Heart right ventricle (tissue), 16 donors: ENCODE data around the gene ASXL1. TPM values are rescaled to one million over a fixed set of nuclear protein-coding genes. Genes with fewer than 3 reads are reported as not detected.

Source experiments
- ATAC-seq, 8 donors: fragments of 200-7000 bp; cut with Tn5 transposase; one replicate each; pipeline ENCODE4 v1.9.1; 2020; ENCODE audit warnings: mild to moderate bottlenecking in 8 of 8, moderate library complexity in 8 of 8, moderate number of reproducible peaks in 1 of 8
- DNase-seq, 2 donors: peaks; one replicate each; pipeline ENCODE4 v3.0.0-alpha.2; 2020
- H3K27ac ChIP-seq, 10 donors: fragments of 200-600 bp; sonication (generic) in 2 of 10; one replicate each; pipeline versions ENCODE4 v1.5.0 to v1.8.0; 2020 to 2022; ENCODE audit warnings: mild to moderate bottlenecking in 3 of 10
- H3K27me3 ChIP-seq, 7 donors: fragments of 200-600 bp; one replicate each; pipeline ENCODE4 v1.8.0; 2021 to 2022; ENCODE audit warnings: mild to moderate bottlenecking in 2 of 7
- H3K36me3 ChIP-seq, 9 donors: fragments of 200-600 bp; sonication (generic) in 1 of 9; one replicate each; pipeline versions ENCODE4 v1.5.0 to v1.8.0; 2020 to 2022; ENCODE audit warnings: mild to moderate bottlenecking in 2 of 9
- H3K4me1 ChIP-seq, 9 donors: fragments of 200-600 bp; sonication (generic) in 1 of 9; one replicate each; pipeline versions ENCODE4 v1.5.0 to v1.8.0; 2020 to 2022; ENCODE audit warnings: mild to moderate bottlenecking in 4 of 9
- H3K4me3 ChIP-seq, 10 donors: fragments of 200-600 bp; sonication (generic) in 2 of 10; one replicate each; pipeline versions ENCODE4 v1.5.0 to v1.8.0; 2020 to 2022; ENCODE audit warnings: mild to moderate bottlenecking in 7 of 10, moderate library complexity in 2 of 10
- H3K9me3 ChIP-seq, 11 donors: fragments of 200-600 bp in 10 of 11; sonication (generic) in 2 of 11; one replicate each; pipeline versions ENCODE4 v1.5.0 to v1.8.0; 2013 to 2022; ENCODE audit warnings: mild to moderate bottlenecking in 2 of 11, control low read depth in 1 of 11, moderate library complexity in 1 of 11
- WGBS, 2 donors: extraction: QIAGEN DNeasy Blood & Tissue Kit; methylation state at CpG; one replicate each; pipeline ENCODE4 v1.1.7; 2013; ENCODE audit warnings: inconsistent platforms in 1 of 2; 5-methylcytosine and 5-hydroxymethylcytosine counted together
- intact Hi-C, 10 donors: fragments of 100-400 bp; cut with DNase I; formaldehyde crosslinking; loops; one replicate each; pipeline versions ENCODE4 v1.11.1 to v1.14.2; 2022
- polyA plus RNA-seq, 2 donors: library from polyadenylated mRNA; stranded (reverse); fragments of 200-250 nt; gene quantifications; one replicate each; pipeline ENCODE4 v1.2.3, GENCODE V29; 2013
- total RNA-seq, 10 donors: library from RNA; stranded (reverse); fragmentation: NEBNext Ultra II Directional in 3 of 10; extraction: Animal tissue kit (Norgen Biotek cat#: 25700) in 3 of 10; gene quantifications; one replicate each; pipeline versions ENCODE4 v1.2.1 to v1.2.4, GENCODE V29; 2021 to 2023
- TF ChIP-seq, protein P1 (sequence below), 9 donors: fragments of 200-600 bp; sonication (generic) in 2 of 9; IDR thresholded peaks; one replicate each; pipeline versions ENCODE4 v1.5.0 to v1.8.0; 2021 to 2022; ENCODE audit warnings: antibody characterized with exemption in 9 of 9, mild to moderate bottlenecking in 5 of 9, moderate library complexity in 1 of 9
- donor health status: Arrhythmogenic right ventricular cardiomyopathy.
- donor health status: ischemic (EF 13 %, LVEDD 7.1; RV severe dilation, severe dysfunction).
- donor health status: healthy with polysubstance abuse.
- donor health status: DM: no; HTN: yes; CAD: no.
- donor health status: DM: no; HTN: no; CAD: no.
- donor health status: ischemic (EF 25% LVEDD 6.9; RV normal size, moderate dysfunction).
- donor health status: ischemic (EF 25% LVEDD 5.7; RV mildly dilated, moderate dysfunction).
- donor health status: healthy.
- donor health status: DM: yes; HTN: yes; CAD: no.
- donor health status: Ischemic cardiomyopathy.
- donor health status: ischemic (EF 35%, LVEDD 5.7; RV mildly dilated, moderate dysfunction).
- donor health status: nonischemic (EF 11% LVEDD 7.7; RV severe dilation, severe dysfunction).
- donor health status: DM: yes; HTN: yes; CAD: no.
- donor health status: PGD.
- donor health status: ischemic (EF 29% LVEDD 5.4; RV normal size, mild dysfunction).
- donor health status: nonischemic (EF 23%, LVEDD 6.1; RV moderate dilation, normal function).

ASXL1 gene
- total and polyA plus RNA-seq, 12 donors = 10.0 to 39.4 (median 28.2) TPM

GRCh38 chr20:32481311-32482142 is 123.4 kb downstream of the ASXL1 start:
- 46 to 48% methylated on average over 13 of the region's 13 CpGs for WGBS, 2 donors

GRCh38 chr20:32482143-32482441 is 124.0 kb downstream of the ASXL1 start:
- ATAC-seq (no peak), DNase-seq (no peak)
- Histone ChIP-seq H3K4me1 (peaks cover 7 to 68% (median 48%) of the 10 kb centered on the region in 9 donors), H3K4me3 (peak overlapping the region; percentile 52 to 92 (median 76)), H3K36me3 (no peaks in the 10 kb centered on the region), H3K27ac (peak overlapping the region; percentile 63 to 90 (median 82)), H3K9me3 (no peaks in the 10 kb centered on the region), H3K27me3 (no peaks in the 10 kb centered on the region)
- intact Hi-C loops = loop anchor here in 8 of 10 donors (5.0 to 10.0 kb wide), 6 partner anchors 125 to 327 kb away; partner anchors contain the start of genes ASXL1 (in 5 of the 8), PLAGL2 (in 1 of the 8) and POFUT1 (in 1 of the 8)
- 28 to 35% methylated on average over 9 of the region's 9 CpGs for WGBS, 2 donors
- TF ChIP-seq, protein P1, sequence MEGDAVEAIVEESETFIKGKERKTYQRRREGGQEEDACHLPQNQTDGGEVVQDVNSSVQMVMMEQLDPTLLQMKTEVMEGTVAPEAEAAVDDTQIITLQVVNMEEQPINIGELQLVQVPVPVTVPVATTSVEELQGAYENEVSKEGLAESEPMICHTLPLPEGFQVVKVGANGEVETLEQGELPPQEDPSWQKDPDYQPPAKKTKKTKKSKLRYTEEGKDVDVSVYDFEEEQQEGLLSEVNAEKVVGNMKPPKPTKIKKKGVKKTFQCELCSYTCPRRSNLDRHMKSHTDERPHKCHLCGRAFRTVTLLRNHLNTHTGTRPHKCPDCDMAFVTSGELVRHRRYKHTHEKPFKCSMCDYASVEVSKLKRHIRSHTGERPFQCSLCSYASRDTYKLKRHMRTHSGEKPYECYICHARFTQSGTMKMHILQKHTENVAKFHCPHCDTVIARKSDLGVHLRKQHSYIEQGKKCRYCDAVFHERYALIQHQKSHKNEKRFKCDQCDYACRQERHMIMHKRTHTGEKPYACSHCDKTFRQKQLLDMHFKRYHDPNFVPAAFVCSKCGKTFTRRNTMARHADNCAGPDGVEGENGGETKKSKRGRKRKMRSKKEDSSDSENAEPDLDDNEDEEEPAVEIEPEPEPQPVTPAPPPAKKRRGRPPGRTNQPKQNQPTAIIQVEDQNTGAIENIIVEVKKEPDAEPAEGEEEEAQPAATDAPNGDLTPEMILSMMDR (IDR thresholded peaks at IDR 0.05) = no peak

More at GRCh38 chr20:32481311-32482142, 123.4 kb downstream of the ASXL1 start:
- no peaks in the 10 kb centered on the region for H3K36me3 ChIP-seq
- peak overlapping the region in 9 of 10 donors; percentile 52 to 92 (median 77) for H3K4me3 ChIP-seq
- intact Hi-C loops = loop anchor here in 8 of 10 donors (5.0 to 10.0 kb wide), 6 partner anchors 124 to 327 kb away; partner anchors contain the start of genes ASXL1 (in 5 of the 8), PLAGL2 (in 1 of the 8) and POFUT1 (in 1 of the 8)
- ATAC-seq = peak in 5 of 8 donors; percentile 3 to 39 (median 30)
- no peak for DNase-seq
- TF ChIP-seq, protein P1 (IDR thresholded peaks at IDR 0.05) = no peak
- H3K9me3 ChIP-seq = no peaks in the 10 kb centered on the region
- peak overlapping the region; percentile 63 to 90 (median 82) for H3K27ac ChIP-seq
- peaks cover 13 to 73% (median 54%) of the 10 kb centered on the region in 9 donors for H3K4me1 ChIP-seq
- H3K27me3 ChIP-seq = no peaks in the 10 kb centered on the region

- peak; percentile 58 to 60 for DNase-seq
- Histone ChIP-seq H3K36me3 (no peaks in the 10 kb centered on the region), H3K4me1 (peaks cover 4 to 63% (median 44%) of the 10 kb centered on the region in 9 donors), H3K9me3 (no peaks in the 10 kb centered on the region), H3K4me3 (peak overlapping the region; percentile 52 to 92 (median 76)), H3K27ac (peak overlapping the region; percentile 63 to 90 (median 82)), H3K27me3 (no peaks in the 10 kb centered on the region)
- TF ChIP-seq, protein P1 (IDR thresholded peaks at IDR 0.05) = no peak
- intact Hi-C loops = loop anchor here in 8 of 10 donors (5.0 to 10.0 kb wide), 6 partner anchors 125 to 328 kb away; partner anchors contain the start of genes ASXL1 (in 5 of the 8), PLAGL2 (in 1 of the 8) and POFUT1 (in 1 of the 8)
- WGBS, 2 donors = 2% methylated on average over 59 to 82 of the region's 82 CpGs
- ATAC-seq = peak; percentile 25 to 63 (median 35)
Measured at GRCh38 chr20:32482442-32483261, 124.5 kb downstream of the ASXL1 start.
